Lower leg skin (tissue), 3 donors: ENCODE data around the gene MRS2.

ENCODE experiments used
- POLR2A ChIP-seq, 2 donors: fragments of 450-650 bp; IDR thresholded peaks; one replicate each; pipeline ENCODE4 v1.6.1; 2016 to 2017; ENCODE audit warnings: antibody characterized with exemption in 2 of 2, mild to moderate bottlenecking in 1 of 2, moderate library complexity in 1 of 2
- TF ChIP-seq, protein P1 (sequence below), 3 donors: fragments of 450-650 bp; IDR thresholded peaks; one replicate each; pipeline ENCODE4 v1.5.1; 2016; ENCODE audit warnings: antibody characterized with exemption in 3 of 3, mild to moderate bottlenecking in 3 of 3, moderate library complexity in 2 of 3

DNA sequence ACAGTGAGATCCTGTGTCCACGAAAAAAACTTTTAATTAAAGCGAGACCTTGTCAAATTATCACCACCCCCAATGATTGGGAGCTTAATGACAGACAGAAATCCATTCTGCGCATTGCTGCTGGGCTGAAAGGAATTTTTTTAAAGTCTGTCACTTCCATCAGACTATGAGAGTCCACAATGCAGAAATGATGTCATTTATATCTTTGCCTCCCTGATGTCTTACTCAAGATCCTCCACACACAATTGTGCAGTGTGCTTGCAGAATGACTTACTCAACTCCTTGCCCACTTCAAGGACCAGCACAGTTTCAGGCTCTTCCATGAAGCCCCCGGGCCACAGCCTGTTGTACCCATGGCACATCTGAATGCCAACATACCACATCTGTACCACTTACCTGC, 45.7 kb downstream of the MRS2 start:
- TF ChIP-seq, protein P1, sequence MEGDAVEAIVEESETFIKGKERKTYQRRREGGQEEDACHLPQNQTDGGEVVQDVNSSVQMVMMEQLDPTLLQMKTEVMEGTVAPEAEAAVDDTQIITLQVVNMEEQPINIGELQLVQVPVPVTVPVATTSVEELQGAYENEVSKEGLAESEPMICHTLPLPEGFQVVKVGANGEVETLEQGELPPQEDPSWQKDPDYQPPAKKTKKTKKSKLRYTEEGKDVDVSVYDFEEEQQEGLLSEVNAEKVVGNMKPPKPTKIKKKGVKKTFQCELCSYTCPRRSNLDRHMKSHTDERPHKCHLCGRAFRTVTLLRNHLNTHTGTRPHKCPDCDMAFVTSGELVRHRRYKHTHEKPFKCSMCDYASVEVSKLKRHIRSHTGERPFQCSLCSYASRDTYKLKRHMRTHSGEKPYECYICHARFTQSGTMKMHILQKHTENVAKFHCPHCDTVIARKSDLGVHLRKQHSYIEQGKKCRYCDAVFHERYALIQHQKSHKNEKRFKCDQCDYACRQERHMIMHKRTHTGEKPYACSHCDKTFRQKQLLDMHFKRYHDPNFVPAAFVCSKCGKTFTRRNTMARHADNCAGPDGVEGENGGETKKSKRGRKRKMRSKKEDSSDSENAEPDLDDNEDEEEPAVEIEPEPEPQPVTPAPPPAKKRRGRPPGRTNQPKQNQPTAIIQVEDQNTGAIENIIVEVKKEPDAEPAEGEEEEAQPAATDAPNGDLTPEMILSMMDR (IDR thresholded peaks at IDR 0.05), result no peak
- no peak for TF ChIP-seq POLR2A (IDR thresholded peaks at IDR 0.05)
